Measurements from ENCODE around the gene TMCO4. TPM values are rescaled to one million over a fixed set of nuclear protein-coding genes. Genes with fewer than 3 reads are reported as not detected.

TMCO4 gene
- total RNA-seq, 4 donors from 2014 or later = 16.1 to 36.2 (median 26.9) TPM

- TF ChIP-seq EP300 (IDR thresholded peaks at IDR 0.05; ENCODE audit: low read depth) = no peak
- TF ChIP-seq, protein P1, sequence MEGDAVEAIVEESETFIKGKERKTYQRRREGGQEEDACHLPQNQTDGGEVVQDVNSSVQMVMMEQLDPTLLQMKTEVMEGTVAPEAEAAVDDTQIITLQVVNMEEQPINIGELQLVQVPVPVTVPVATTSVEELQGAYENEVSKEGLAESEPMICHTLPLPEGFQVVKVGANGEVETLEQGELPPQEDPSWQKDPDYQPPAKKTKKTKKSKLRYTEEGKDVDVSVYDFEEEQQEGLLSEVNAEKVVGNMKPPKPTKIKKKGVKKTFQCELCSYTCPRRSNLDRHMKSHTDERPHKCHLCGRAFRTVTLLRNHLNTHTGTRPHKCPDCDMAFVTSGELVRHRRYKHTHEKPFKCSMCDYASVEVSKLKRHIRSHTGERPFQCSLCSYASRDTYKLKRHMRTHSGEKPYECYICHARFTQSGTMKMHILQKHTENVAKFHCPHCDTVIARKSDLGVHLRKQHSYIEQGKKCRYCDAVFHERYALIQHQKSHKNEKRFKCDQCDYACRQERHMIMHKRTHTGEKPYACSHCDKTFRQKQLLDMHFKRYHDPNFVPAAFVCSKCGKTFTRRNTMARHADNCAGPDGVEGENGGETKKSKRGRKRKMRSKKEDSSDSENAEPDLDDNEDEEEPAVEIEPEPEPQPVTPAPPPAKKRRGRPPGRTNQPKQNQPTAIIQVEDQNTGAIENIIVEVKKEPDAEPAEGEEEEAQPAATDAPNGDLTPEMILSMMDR (IDR thresholded peaks at IDR 0.05) = no peak
- TF ChIP-seq POLR2A (IDR thresholded peaks at IDR 0.05) = no peak
- no peak for TF ChIP-seq POLR2AphosphoS5 (IDR thresholded peaks at IDR 0.05)
- 94 to 95% methylated on average over 8 to 9 of the region's 9 CpGs for WGBS, 2 donors (ENCODE audit: low coverage in 1 of 2)
- no peak for DNase-seq
- Histone ChIP-seq H3K9me3 (no peaks in the 10 kb centered on the region), H3K4me1 (no peaks in the 10 kb centered on the region), H3K27me3 (no peaks in the 10 kb centered on the region), H3K36me3 (peaks cover 0 to 31% (median 9%) of the 10 kb centered on the region in 4 donors), H3K4me3 (no peak overlapping the region), H3K27ac (no peak overlapping the region)
- in situ Hi-C loops (cut with MboI; ENCODE audit: low pct_ligation_motif_present in 1 of 4, low pct_unique_long_range_greater_than_20kb in 1 of 4, low sequenced_read_pairs in 3 of 4) = no loop called here
- intact Hi-C loops (cut with DNase I; ENCODE audit: low total_unique reads) = no loop called here
Observed at GRCh38 chr1:19775831-19776230, 23.9 kb downstream of the TMCO4 start.

DNA sequence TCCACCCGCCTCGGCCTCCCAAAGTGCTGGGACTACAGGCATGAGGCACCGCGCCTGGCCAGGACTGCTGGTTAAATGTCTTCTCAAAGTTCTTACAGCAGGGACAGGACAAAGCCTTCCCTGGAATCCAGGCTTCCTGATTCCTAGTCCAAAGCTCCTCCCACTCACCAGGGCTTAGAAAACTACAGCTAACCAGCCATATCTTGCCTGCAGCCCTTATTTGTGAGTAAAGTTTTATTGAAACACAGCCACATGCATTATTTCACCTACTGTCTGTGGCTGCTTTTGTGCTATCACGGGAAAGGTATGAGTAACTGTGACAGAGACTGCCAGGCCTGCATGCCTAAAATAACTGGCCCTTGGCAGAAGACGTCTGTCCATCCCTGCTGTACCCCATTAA lies 24.4 kb downstream of the TMCO4 start:
- no peaks in the 10 kb centered on the region for H3K27me3 ChIP-seq
- in situ Hi-C loops (cut with MboI; ENCODE audit: low pct_ligation_motif_present in 1 of 4, low pct_unique_long_range_greater_than_20kb in 1 of 4, low sequenced_read_pairs in 3 of 4) (no loop called here), intact Hi-C loops (cut with DNase I; ENCODE audit: low total_unique reads) (no loop called here)
- peaks cover 0 to 33% (median 9%) of the 10 kb centered on the region in 4 donors for H3K36me3 ChIP-seq
- no peak overlapping the region for H3K4me3 ChIP-seq
- no peak for TF ChIP-seq POLR2A (IDR thresholded peaks at IDR 0.05)
- TF ChIP-seq EP300 (IDR thresholded peaks at IDR 0.05; ENCODE audit: low read depth) = no peak
- TF ChIP-seq POLR2AphosphoS5 (IDR thresholded peaks at IDR 0.05) = no peak
- TF ChIP-seq, protein P1 (IDR thresholded peaks at IDR 0.05) = no peak
- H3K27ac ChIP-seq = no peak overlapping the region
- 85 to 91% methylated on average over 2 to 6 of the region's 6 CpGs for WGBS, 2 donors (ENCODE audit: low coverage in 1 of 2)
- H3K9me3 ChIP-seq = no peaks in the 10 kb centered on the region
- no peak for DNase-seq
- no peaks in the 10 kb centered on the region for H3K4me1 ChIP-seq

- no peak for DNase-seq
- Histone ChIP-seq H3K36me3 (peaks cover 0 to 25% (median 9%) of the 10 kb centered on the region in 4 donors), H3K27ac (no peak overlapping the region), H3K27me3 (no peaks in the 10 kb centered on the region), H3K4me3 (no peak overlapping the region), H3K4me1 (no peaks in the 10 kb centered on the region), H3K9me3 (no peaks in the 10 kb centered on the region)
- intact Hi-C loops (cut with DNase I; ENCODE audit: low total_unique reads) = no loop called here
- TF ChIP-seq EP300 (IDR thresholded peaks at IDR 0.05; ENCODE audit: low read depth) = no peak
- TF ChIP-seq, protein P1 (IDR thresholded peaks at IDR 0.05) = no peak
- no peak for TF ChIP-seq POLR2A (IDR thresholded peaks at IDR 0.05)
- no peak for TF ChIP-seq POLR2AphosphoS5 (IDR thresholded peaks at IDR 0.05)
- in situ Hi-C loops (cut with MboI; ENCODE audit: low pct_ligation_motif_present in 1 of 4, low pct_unique_long_range_greater_than_20kb in 1 of 4, low sequenced_read_pairs in 3 of 4) = no loop called here
- WGBS, 2 donors (ENCODE audit: low coverage in 1 of 2) = 64% methylated on average over 5 to 6 of the region's 6 CpGs
Observed at GRCh38 chr1:19774180-19774785, 25.4 kb downstream of the TMCO4 start.

- TF ChIP-seq POLR2A (IDR thresholded peaks at IDR 0.05) (no peak), POLR2AphosphoS5 (IDR thresholded peaks at IDR 0.05) (no peak), EP300 (IDR thresholded peaks at IDR 0.05; ENCODE audit: low read depth) (no peak)
- TF ChIP-seq, protein P1 (IDR thresholded peaks at IDR 0.05) = no peak
- 73 to 83% methylated on average over 4 of the region's 4 CpGs for WGBS, 2 donors (ENCODE audit: low coverage in 1 of 2)
Observed at GRCh38 chr1:19773485-19773884, 26.2 kb downstream of the TMCO4 start.

More at GRCh38 chr1:19773485-19773884, 26.2 kb downstream of the TMCO4 start:
- Histone ChIP-seq H3K9me3 (no peaks in the 10 kb centered on the region), H3K27ac (no peak overlapping the region), H3K4me3 (no peak overlapping the region), H3K4me1 (no peaks in the 10 kb centered on the region), H3K27me3 (no peaks in the 10 kb centered on the region), H3K36me3 (peaks cover 0 to 19% (median 8%) of the 10 kb centered on the region in 4 donors)
- DNase-seq = no peak
- in situ Hi-C loops (cut with MboI; ENCODE audit: low pct_ligation_motif_present in 1 of 4, low pct_unique_long_range_greater_than_20kb in 1 of 4, low sequenced_read_pairs in 3 of 4) = no loop called here
- intact Hi-C loops (cut with DNase I; ENCODE audit: low total_unique reads) = no loop called here

All from transverse colon (tissue), 4 donors.